ENCODE results near the gene CLEC2A. TPM values are rescaled to one million over a fixed set of nuclear protein-coding genes. Genes with fewer than 3 reads are reported as not detected.
"Not testable (repeated sequence)": the region's sequence is repeated elsewhere in the genome, so short reads cannot be mapped to it uniquely, and the experiment has no call there.

The CLEC2A gene
- total RNA-seq, 1 experiment from 2014 or later: not detected

- H3K27ac Mint-ChIP-seq (ENCODE audit: low read depth, unreplicated experiment): no peak overlapping the region
- no peaks in the 10 kb centered on the region for H3K27me3 Mint-ChIP-seq (ENCODE audit: insufficient read depth, unreplicated experiment)
- no peak overlapping the region for H3K4me3 Mint-ChIP-seq (ENCODE audit: unreplicated experiment)
- no peak for TF ChIP-seq CTCF (IDR thresholded peaks at IDR 0.05; ENCODE audit: unreplicated experiment)
- ChIA-PET CTCF (interaction anchor here (0.6 kb wide), 1 partner anchor 190 kb away, joined by 4 read pairs; no protein-coding TSS in a partner anchor), POLR2A (interaction anchor here (0.5 kb wide), 1 partner anchor 153 kb away, joined by 3 read pairs; no protein-coding TSS in a partner anchor)
- intact Hi-C loops (cut with micrococcal nuclease): no loop called here
- H3K4me1 Mint-ChIP-seq (ENCODE audit: insufficient read depth, unreplicated experiment): no peaks in the 10 kb centered on the region
- no peaks in the 10 kb centered on the region for H3K9me3 Mint-ChIP-seq (ENCODE audit: unreplicated experiment)
- no TSS peak for BruUV-seq (replicated peaks)
- no peak for DNase-seq (ENCODE audit: unreplicated experiment)
- no peaks in the 10 kb centered on the region for H3K36me3 Mint-ChIP-seq (ENCODE audit: insufficient read depth, unreplicated experiment)
These were observed 29.7 kb upstream of the CLEC2A start for GRCh38 chr12:9961901-9962300.

DNA sequence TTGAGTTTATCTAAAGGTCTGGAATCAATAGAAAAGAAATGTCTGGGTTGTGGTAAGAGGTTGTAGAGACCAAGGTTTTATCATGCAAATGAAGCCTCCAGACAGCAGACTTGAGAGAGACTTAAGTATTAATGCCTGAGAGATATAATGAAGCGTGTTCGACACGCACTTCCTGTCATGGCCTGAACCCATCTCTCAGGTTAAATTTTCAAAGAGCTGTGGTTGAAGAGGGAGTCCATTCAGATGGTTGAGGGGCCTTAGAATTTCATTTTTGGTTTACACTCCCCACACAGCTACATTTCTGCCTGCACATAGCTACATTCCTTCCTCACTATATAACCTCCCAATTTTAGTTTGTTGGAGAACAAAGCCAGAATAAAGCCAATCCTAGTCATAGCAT lies 28.9 kb upstream of the CLEC2A start:
- intact Hi-C loops (cut with micrococcal nuclease): no loop called here
- CTCF ChIA-PET: interaction anchor here (0.6 kb wide), 1 partner anchor 189 kb away, joined by 4 read pairs; no protein-coding TSS in a partner anchor
- Mint-ChIP-seq H3K27ac (ENCODE audit: low read depth, unreplicated experiment) (no peak overlapping the region), H3K36me3 (ENCODE audit: insufficient read depth, unreplicated experiment) (no peaks in the 10 kb centered on the region), H3K4me1 (ENCODE audit: insufficient read depth, unreplicated experiment) (no peaks in the 10 kb centered on the region), H3K4me3 (ENCODE audit: unreplicated experiment) (no peak overlapping the region), H3K27me3 (ENCODE audit: insufficient read depth, unreplicated experiment) (no peaks in the 10 kb centered on the region), H3K9me3 (ENCODE audit: unreplicated experiment) (no peaks in the 10 kb centered on the region)
- no peak for DNase-seq (ENCODE audit: unreplicated experiment)
- TF ChIP-seq CTCF (IDR thresholded peaks at IDR 0.05; ENCODE audit: unreplicated experiment): no peak
- BruUV-seq (replicated peaks): no TSS peak
- POLR2A ChIA-PET: no interaction called here

DNA sequence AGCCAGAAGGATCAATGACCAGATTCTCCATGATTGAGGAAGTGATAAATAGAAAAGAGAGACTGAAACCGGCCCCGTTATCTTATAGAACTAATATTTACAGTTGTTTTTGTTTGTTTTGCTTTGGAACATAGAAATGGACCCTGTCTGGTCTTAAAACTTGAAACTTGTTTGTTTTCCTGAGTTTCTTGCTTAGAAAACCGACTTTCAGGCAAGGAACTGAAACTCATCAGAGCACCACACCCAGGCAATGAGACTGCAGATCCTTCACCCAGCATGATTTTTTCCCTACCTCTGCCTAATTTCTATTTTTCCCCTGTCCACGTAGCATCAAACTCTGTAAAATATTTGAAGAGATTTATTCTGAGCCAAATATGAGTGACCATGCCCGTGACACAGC lies 28.4 kb upstream of the CLEC2A start:
- no peak for TF ChIP-seq CTCF (IDR thresholded peaks at IDR 0.05; ENCODE audit: unreplicated experiment)
- no peaks in the 10 kb centered on the region for H3K27me3 Mint-ChIP-seq (ENCODE audit: insufficient read depth, unreplicated experiment)
- H3K4me3 Mint-ChIP-seq (ENCODE audit: unreplicated experiment): no peak overlapping the region
- H3K4me1 Mint-ChIP-seq (ENCODE audit: insufficient read depth, unreplicated experiment): no peaks in the 10 kb centered on the region
- no peak overlapping the region for H3K27ac Mint-ChIP-seq (ENCODE audit: low read depth, unreplicated experiment)
- POLR2A ChIA-PET: no interaction called here
- CTCF ChIA-PET: interaction anchor here (0.6 kb wide), 1 partner anchor 1398 kb away, joined by 4 read pairs; no protein-coding TSS in a partner anchor
- no peaks in the 10 kb centered on the region for H3K36me3 Mint-ChIP-seq (ENCODE audit: insufficient read depth, unreplicated experiment)
- DNase-seq (ENCODE audit: unreplicated experiment): no peak
- no peaks in the 10 kb centered on the region for H3K9me3 Mint-ChIP-seq (ENCODE audit: unreplicated experiment)
- BruUV-seq (replicated peaks): no TSS peak
- intact Hi-C loops (cut with micrococcal nuclease): no loop called here

GRCh38 chr12:9957834-9958233 lies 25.7 kb upstream of the CLEC2A start:
- H3K4me3 Mint-ChIP-seq (ENCODE audit: unreplicated experiment): no peak overlapping the region
- no peak for TF ChIP-seq CTCF (IDR thresholded peaks at IDR 0.05; ENCODE audit: unreplicated experiment)
- H3K36me3 Mint-ChIP-seq (ENCODE audit: insufficient read depth, unreplicated experiment): no peaks in the 10 kb centered on the region
- DNase-seq (ENCODE audit: unreplicated experiment): no peak
- H3K27ac Mint-ChIP-seq (ENCODE audit: low read depth, unreplicated experiment): no peak overlapping the region
- no TSS peak for BruUV-seq (replicated peaks)
- POLR2A ChIA-PET: no interaction called here
- no peaks in the 10 kb centered on the region for H3K4me1 Mint-ChIP-seq (ENCODE audit: insufficient read depth, unreplicated experiment)
- CTCF ChIA-PET: interaction anchor here (0.9 kb wide), 1 partner anchor 52 kb away, joined by 3 read pairs; no protein-coding TSS in a partner anchor
- no peaks in the 10 kb centered on the region for H3K27me3 Mint-ChIP-seq (ENCODE audit: insufficient read depth, unreplicated experiment)
- no peaks in the 10 kb centered on the region for H3K9me3 Mint-ChIP-seq (ENCODE audit: unreplicated experiment)
- intact Hi-C loops (cut with micrococcal nuclease): no loop called here

DNA sequence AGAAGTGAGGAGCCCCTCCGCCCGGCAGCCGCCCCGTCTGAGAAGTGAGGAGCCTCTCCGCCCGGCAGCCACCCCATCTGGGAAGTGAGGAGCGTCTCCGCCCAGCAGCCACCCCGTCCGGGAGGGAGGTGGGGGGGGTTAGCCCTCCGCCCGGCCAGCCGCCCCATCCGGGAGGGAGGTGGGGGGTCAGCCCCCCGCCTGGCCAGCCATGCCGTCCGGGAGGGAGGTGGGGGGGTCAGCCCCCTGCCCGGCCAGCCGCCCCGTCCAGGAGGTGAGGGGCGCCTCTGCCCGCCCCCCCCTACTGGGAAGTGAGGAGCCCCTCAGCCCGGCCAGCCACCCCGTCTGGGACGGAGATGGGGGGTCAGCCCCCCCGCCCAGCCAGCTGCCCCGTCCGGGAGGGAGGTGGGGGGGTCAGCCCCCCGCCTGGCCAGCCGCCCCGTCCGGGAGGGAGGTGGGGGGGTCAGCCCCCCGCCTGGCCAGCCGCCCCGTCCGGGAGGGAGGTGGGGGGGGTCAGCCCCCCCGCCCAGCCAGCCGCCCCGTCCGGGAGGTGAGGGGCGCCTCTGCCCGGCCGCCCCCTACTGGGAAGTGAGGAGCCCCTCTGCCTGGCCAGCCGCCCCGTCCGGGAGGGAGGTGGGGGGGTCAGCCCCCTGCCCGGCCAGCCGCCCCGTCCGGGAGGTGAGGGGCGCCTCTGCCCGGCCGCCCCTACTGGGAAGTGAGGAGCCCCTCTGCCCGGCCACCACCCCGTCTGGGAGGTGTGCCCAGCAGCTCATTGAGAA lies 21.0 kb upstream of the CLEC2A start:
- BruUV-seq (replicated peaks); intact Hi-C loops (cut with micrococcal nuclease); H3K4me3 Mint-ChIP-seq (ENCODE audit: unreplicated experiment); H3K27ac Mint-ChIP-seq (ENCODE audit: low read depth, unreplicated experiment); H3K36me3 Mint-ChIP-seq (ENCODE audit: insufficient read depth, unreplicated experiment); DNase-seq (ENCODE audit: unreplicated experiment); H3K9me3 Mint-ChIP-seq (ENCODE audit: unreplicated experiment); H3K4me1 Mint-ChIP-seq (ENCODE audit: insufficient read depth, unreplicated experiment); POLR2A ChIA-PET; CTCF ChIA-PET: not testable (repeated sequence)
- peaks cover 22% of the 10 kb centered on the region for H3K27me3 Mint-ChIP-seq (ENCODE audit: insufficient read depth, unreplicated experiment)

All from MCF 10A (cell line).